Right atrium auricular region (tissue), 2 donors: ENCODE measurements around the gene PTPRN2. TPM values are rescaled to one million over a fixed set of nuclear protein-coding genes. Genes with fewer than 3 reads are reported as not detected.
"Not testable (repeated sequence)": the region's sequence is repeated elsewhere in the genome, so short reads cannot be mapped to it uniquely, and the experiment has no call there.

ENCODE experiments used
- DNase-seq: peaks from one replicate; pipeline ENCODE4 v3.0.0-alpha.2; 2019; ENCODE audit warnings: low spot score
- H3K27ac ChIP-seq, 2 donors: fragments of 200-600 bp; sonication (generic); 1 replicate in 1 of 2; 2 replicates in 1 of 2; pipeline ENCODE4 v1.5.1; 2016 to 2019
- H3K27me3 ChIP-seq, 2 donors: fragments of 200-600 bp; sonication (generic); one replicate each; pipeline versions ENCODE4 v1.5.1 to v1.6.0; 2017 to 2019
- H3K36me3 ChIP-seq: fragments of 200-600 bp; sonication (generic); one replicate; pipeline ENCODE4 v1.5.1; 2016
- H3K4me1 ChIP-seq, 2 donors: fragments of 200-600 bp; sonication (generic); one replicate each; pipeline versions ENCODE4 v1.5.1 to v1.6.0; 2017 to 2019
- H3K4me3 ChIP-seq, 2 donors: fragments of 200-600 bp; sonication (generic); 1 replicate in 1 of 2; 2 replicates in 1 of 2; pipeline ENCODE4 v1.5.1; 2017 to 2019; ENCODE audit warnings: mild to moderate bottlenecking in 1 of 2, moderate library complexity in 1 of 2
- H3K9me3 ChIP-seq, 2 donors: fragments of 200-600 bp; sonication (generic); one replicate each; pipeline ENCODE4 v1.5.1; 2019
- CTCF ChIP-seq, 2 donors: fragments of 200-600 bp; sonication (generic); IDR thresholded peaks; one replicate each; pipeline ENCODE4 v1.5.1; 2019; ENCODE audit warnings: antibody characterized with exemption in 2 of 2
- total RNA-seq, 2 donors: library from RNA; depleted of rRNA; stranded (reverse); fragments of >200 nt; gene quantifications; one replicate each; pipeline ENCODE4 v1.1.0, GENCODE V29; 2016

Gene PTPRN2
- total RNA-seq, 2 donors from 2014 or later, result 2.6 to 2.7 TPM

- H3K4me3 ChIP-seq, result no peak overlapping the region
- H3K36me3 ChIP-seq, result no peaks in the 10 kb centered on the region
- TF ChIP-seq CTCF (IDR thresholded peaks at IDR 0.05), result no peak
- no peaks in the 10 kb centered on the region for H3K27me3 ChIP-seq
- no peaks in the 10 kb centered on the region for H3K4me1 ChIP-seq
- DNase-seq, result no peak
- H3K27ac ChIP-seq, result no peak overlapping the region
- H3K9me3 ChIP-seq, result no peaks in the 10 kb centered on the region
Measured at GRCh38 chr7:157734676-157735640, 852.7 kb downstream of the PTPRN2 start.

- H3K4me1 ChIP-seq, H3K27me3 ChIP-seq, DNase-seq, H3K9me3 ChIP-seq, H3K4me3 ChIP-seq, H3K36me3 ChIP-seq, H3K27ac ChIP-seq: not testable (repeated sequence)
Measured at GRCh38 chr7:157733760-157734395, 853.7 kb downstream of the PTPRN2 start.

GRCh38 chr7:157731126-157731525 lies 856.5 kb downstream of the PTPRN2 start:
- no peak for DNase-seq
- Histone ChIP-seq H3K4me3 (no peak overlapping the region), H3K36me3 (no peaks in the 10 kb centered on the region), H3K9me3 (no peaks in the 10 kb centered on the region), H3K27ac (no peak overlapping the region), H3K4me1 (no peaks in the 10 kb centered on the region), H3K27me3 (no peaks in the 10 kb centered on the region)
- no peak for TF ChIP-seq CTCF (IDR thresholded peaks at IDR 0.05)

GRCh38 chr7:157730614-157731013 lies 857.0 kb downstream of the PTPRN2 start:
- no peak for TF ChIP-seq CTCF (IDR thresholded peaks at IDR 0.05)
- no peaks in the 10 kb centered on the region for H3K4me1 ChIP-seq

GRCh38 chr7:157729566-157729965 lies 858.1 kb downstream of the PTPRN2 start:
- H3K4me3 ChIP-seq, result no peak overlapping the region
- no peaks in the 10 kb centered on the region for H3K4me1 ChIP-seq
- no peaks in the 10 kb centered on the region for H3K27me3 ChIP-seq
- H3K9me3 ChIP-seq, result no peaks in the 10 kb centered on the region
- no peak overlapping the region for H3K27ac ChIP-seq
- no peaks in the 10 kb centered on the region for H3K36me3 ChIP-seq
- no peak for TF ChIP-seq CTCF (IDR thresholded peaks at IDR 0.05)
- DNase-seq, result no peak

More at GRCh38 chr7:157730614-157731013, 857.0 kb downstream of the PTPRN2 start:
- no peaks in the 10 kb centered on the region for H3K9me3 ChIP-seq
- H3K27ac ChIP-seq, result no peak overlapping the region
- H3K4me3 ChIP-seq, result no peak overlapping the region
- no peaks in the 10 kb centered on the region for H3K27me3 ChIP-seq
- no peak for DNase-seq
- H3K36me3 ChIP-seq, result no peaks in the 10 kb centered on the region

GRCh38 chr7:157727964-157728615 lies 859.5 kb downstream of the PTPRN2 start:
- no peaks in the 10 kb centered on the region for H3K4me1 ChIP-seq
- no peak overlapping the region for H3K27ac ChIP-seq
- TF ChIP-seq CTCF (IDR thresholded peaks at IDR 0.05), result no peak
- no peaks in the 10 kb centered on the region for H3K27me3 ChIP-seq
- H3K4me3 ChIP-seq, result no peak overlapping the region
- no peaks in the 10 kb centered on the region for H3K9me3 ChIP-seq
- DNase-seq, result no peak
- H3K36me3 ChIP-seq, result no peaks in the 10 kb centered on the region
